Esophagus muscularis mucosa (tissue), 4 donors: ENCODE measurements around the gene IFNA1. TPM values are rescaled to one million over a fixed set of nuclear protein-coding genes. Genes with fewer than 3 reads are reported as not detected.
"Not testable (repeated sequence)": the region's sequence is repeated elsewhere in the genome, so short reads cannot be mapped to it uniquely, and the experiment has no call there.

Experiments used
- DNase-seq: peaks from one replicate; pipeline ENCODE4 v3.0.0-alpha.2; 2017; ENCODE audit errors: extremely low spot score
- H3K27ac ChIP-seq, 4 donors: fragments of 200-600 bp; sonication (generic); replicated peaks in 1 of 4; 1 replicate in 3 of 4; 2 replicates in 1 of 4; pipeline ENCODE4 v1.5.1; 2016 to 2019; ENCODE audit warnings: mild to moderate bottlenecking in 1 of 4
- H3K27me3 ChIP-seq, 4 donors: fragments of 200-600 bp; sonication (generic); one replicate each; pipeline versions ENCODE4 v1.5.1 to v1.6.0; 2016 to 2019
- H3K36me3 ChIP-seq, 4 donors: fragments of 200-600 bp; sonication (generic); one replicate each; pipeline ENCODE4 v1.5.1; 2016 to 2019
- H3K4me1 ChIP-seq, 4 donors: fragments of 200-600 bp; sonication (generic); one replicate each; pipeline ENCODE4 v1.5.1; 2016 to 2019
- H3K4me3 ChIP-seq, 4 donors: fragments of 200-600 bp; sonication (generic); 1 replicate in 2 of 4; 2 replicates in 2 of 4; pipeline ENCODE4 v1.5.1; 2016 to 2019; ENCODE audit warnings: mild to moderate bottlenecking in 4 of 4, moderate library complexity in 1 of 4
- H3K9me3 ChIP-seq, 4 donors: fragments of 200-600 bp; sonication (generic); 1 replicate in 3 of 4; 2 replicates in 1 of 4; pipeline ENCODE4 v1.5.1; 2016 to 2019
- CTCF ChIP-seq, 3 experiments: fragments of 200-600 bp in 2 of 3; fragments of 450-650 bp in 1 of 3; sonication (generic) in 2 of 3; IDR thresholded peaks; one replicate each; pipeline ENCODE4 v1.5.1; 2017 to 2019; ENCODE audit warnings: antibody characterized with exemption in 3 of 3, mild to moderate bottlenecking in 2 of 3, moderate library complexity in 1 of 3
- EP300 ChIP-seq: sonication (generic); formaldehyde crosslinking; IDR thresholded peaks from one replicate; pipeline ENCODE4 v1.6.1; 2017; ENCODE audit warnings: antibody characterized with exemption
- POLR2A ChIP-seq: fragments of 450-650 bp; IDR thresholded peaks from one replicate; pipeline ENCODE4 v1.6.1; 2017; ENCODE audit warnings: antibody characterized with exemption, moderate library complexity, mild to moderate bottlenecking, low read depth
- POLR2AphosphoS5 ChIP-seq, 2 donors: sonication (generic); formaldehyde crosslinking; IDR thresholded peaks; one replicate each; pipeline ENCODE4 v1.6.1; 2017; ENCODE audit warnings: antibody characterized with exemption in 2 of 2
- WGBS: methylation state at CpG from one replicate; pipeline ENCODE4 v1.1.5; 2018; 5-methylcytosine and 5-hydroxymethylcytosine counted together
- intact Hi-C: fragments of 100-400 bp; cut with DNase I; formaldehyde crosslinking; loops from one replicate; pipeline ENCODE4 v1.15.1; 2023
- total RNA-seq, 4 donors: library from RNA; depleted of rRNA; stranded (reverse); fragments of >200 nt; gene quantifications; one replicate each; pipeline versions ENCODE4 v1.1.0 to v1.2.1, GENCODE V29; 2016

The IFNA1 gene
- total RNA-seq, 4 donors from 2014 or later: not detected

GRCh38 chr9:21434202-21435014 lies 5.8 kb upstream of the IFNA1 start:
- 43% methylated on average over 9 of the region's 9 CpGs for WGBS
- DNase-seq: no peak
- intact Hi-C loops: no loop called here
- no peaks in the 10 kb centered on the region for H3K4me1 ChIP-seq
- no peak overlapping the region for H3K27ac ChIP-seq
- TF ChIP-seq CTCF (IDR thresholded peaks at IDR 0.05) (peak in 2 of 3 experiments; percentile 26 to 50), POLR2A (no peak)
- H3K27me3 ChIP-seq: no peaks in the 10 kb centered on the region
- H3K9me3 ChIP-seq: no peaks in the 10 kb centered on the region
- H3K4me3 ChIP-seq: no peak overlapping the region
- no peaks in the 10 kb centered on the region for H3K36me3 ChIP-seq

GRCh38 chr9:21435015-21435383 lies 5.2 kb upstream of the IFNA1 start:
- H3K4me3 ChIP-seq, DNase-seq, H3K9me3 ChIP-seq, H3K27ac ChIP-seq, intact Hi-C loops, H3K27me3 ChIP-seq, H3K4me1 ChIP-seq, H3K36me3 ChIP-seq: not testable (repeated sequence)
- 75% methylated on average over 7 of the region's 7 CpGs for WGBS

GRCh38 chr9:21443849-21444625 lies 3.8 kb downstream of the IFNA1 start:
- no peaks in the 10 kb centered on the region for H3K27me3 ChIP-seq
- H3K4me3 ChIP-seq: no peak overlapping the region
- intact Hi-C loops: no loop called here
- no peak overlapping the region for H3K27ac ChIP-seq
- DNase-seq: no peak
- no peaks in the 10 kb centered on the region for H3K4me1 ChIP-seq
- H3K9me3 ChIP-seq: peaks cover 0 to 9% (median 7%) of the 10 kb centered on the region in 4 donors
- H3K36me3 ChIP-seq: no peaks in the 10 kb centered on the region
- no peak for TF ChIP-seq EP300
- TF ChIP-seq POLR2A: no peak
- no peak for TF ChIP-seq CTCF (IDR thresholded peaks at IDR 0.05)
- no peak for TF ChIP-seq POLR2AphosphoS5 (IDR thresholded peaks at IDR 0.05)
- 87% methylated on average over 4 of the region's 4 CpGs for WGBS

GRCh38 chr9:21449312-21449711 lies 9.1 kb downstream of the IFNA1 start:
- H3K9me3 ChIP-seq, intact Hi-C loops, H3K27me3 ChIP-seq, H3K4me1 ChIP-seq, H3K27ac ChIP-seq, DNase-seq, H3K4me3 ChIP-seq, H3K36me3 ChIP-seq: not testable (repeated sequence)
- WGBS: 87% methylated on average over 3 of the region's 5 CpGs

GRCh38 chr9:21450733-21451394 lies 10.6 kb downstream of the IFNA1 start:
- DNase-seq: no peak
- Histone ChIP-seq H3K9me3 (no peaks in the 10 kb centered on the region), H3K27ac (no peak overlapping the region), H3K36me3 (no peaks in the 10 kb centered on the region), H3K4me1 (no peaks in the 10 kb centered on the region), H3K4me3 (no peak overlapping the region), H3K27me3 (no peaks in the 10 kb centered on the region)
- WGBS: 67% methylated on average over 4 of the region's 4 CpGs
- intact Hi-C loops: loop anchor here (5.0 kb wide), 1 partner anchor 134 kb away; no protein-coding TSS in a partner anchor
- TF ChIP-seq CTCF (IDR thresholded peaks at IDR 0.05) (no peak), EP300 (no peak), POLR2AphosphoS5 (IDR thresholded peaks at IDR 0.05) (no peak), POLR2A (no peak)
